Muscle of arm (tissue), 12 donors: ENCODE results near the gene RARB. TPM values are rescaled to one million over a fixed set of nuclear protein-coding genes. Genes with fewer than 3 reads are reported as not detected.

Source experiments
- DNase-seq: peaks from one replicate; pipeline ENCODE4 v3.0.0-alpha.2; 2013
- polyA plus RNA-seq, 12 donors: library from polyadenylated mRNA; unstranded; fragments of 120-200 nt; gene quantifications; one replicate each; pipeline ENCODE4 v1.2.1, GENCODE V29; 2013; ENCODE audit not compliant: insufficient read length in 12 of 12

Gene RARB
- polyA plus RNA-seq, 12 donors = 10.6 to 18.5 (median 15.6) TPM; not detected in 1

DNA sequence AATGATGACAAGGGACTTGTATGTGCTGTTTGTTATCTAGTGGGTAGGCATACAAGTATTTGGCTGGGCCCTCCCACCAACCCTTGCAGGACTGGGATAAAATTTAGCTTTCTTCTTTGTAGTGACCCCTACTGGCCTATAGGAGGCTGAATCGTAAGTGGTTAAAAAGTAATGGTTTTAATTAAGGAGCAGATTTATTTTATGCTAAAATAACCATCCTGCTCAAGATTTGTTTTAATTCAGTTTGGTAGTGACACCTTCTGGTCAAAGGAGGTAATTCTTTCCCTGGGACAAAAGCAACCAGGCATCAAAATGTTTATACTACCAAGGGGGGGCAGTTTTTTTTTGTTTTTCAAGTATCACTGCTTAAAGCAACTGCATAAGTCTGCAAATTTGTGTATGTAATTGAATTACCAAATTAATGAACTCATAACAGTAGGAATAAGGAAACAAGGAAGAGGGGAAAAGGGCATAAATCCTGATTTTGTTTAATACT, 166.0 kb downstream of the RARB start:
- DNase-seq = peak; percentile 71

DNA sequence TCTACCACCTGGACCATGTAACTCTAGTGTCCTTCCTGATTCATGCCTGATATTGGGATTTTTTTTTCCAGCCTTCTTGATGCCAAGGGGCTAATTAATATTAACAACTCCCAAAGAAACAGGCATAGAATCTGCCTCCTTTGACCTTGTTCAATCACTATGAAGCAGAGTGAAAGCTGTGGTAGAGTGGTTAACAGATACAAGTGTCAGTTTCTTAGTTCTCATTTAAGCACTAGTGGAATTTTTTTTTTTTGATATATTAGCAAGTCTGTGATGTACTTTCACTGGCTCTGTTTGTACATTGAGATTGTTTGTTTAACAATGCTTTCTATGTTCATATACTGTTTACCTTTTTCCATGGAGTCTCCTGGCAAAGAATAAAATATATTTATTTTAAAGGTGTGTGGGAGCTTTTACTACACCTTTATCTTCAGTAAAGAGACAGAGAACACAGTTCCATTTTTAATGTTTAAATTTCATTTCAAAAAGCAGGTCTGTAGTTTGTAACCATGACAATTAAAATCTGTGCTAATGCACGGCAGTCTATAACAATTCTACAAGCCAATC, 169.6 kb downstream of the RARB start:
- DNase-seq = no peak

DNA sequence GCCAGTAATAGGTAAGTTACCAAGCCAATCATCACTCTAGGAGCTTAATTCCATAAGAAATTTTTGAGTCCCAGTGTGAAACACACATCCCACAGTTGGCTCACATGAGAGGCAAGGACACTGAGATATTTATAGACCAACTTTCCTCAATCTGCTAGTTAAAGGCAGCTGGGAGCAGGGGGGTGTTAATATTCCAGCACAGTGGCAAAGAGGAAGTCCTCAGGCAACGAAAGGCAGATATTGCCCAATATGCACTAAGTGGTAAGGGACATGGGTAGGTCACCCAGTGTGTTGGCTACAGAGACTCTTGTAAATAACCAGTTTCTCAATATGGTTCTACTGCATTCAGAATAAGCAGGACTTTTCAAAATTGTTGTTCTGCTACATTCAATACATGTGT, 175.6 kb downstream of the RARB start:
- DNase-seq = no peak

DNA sequence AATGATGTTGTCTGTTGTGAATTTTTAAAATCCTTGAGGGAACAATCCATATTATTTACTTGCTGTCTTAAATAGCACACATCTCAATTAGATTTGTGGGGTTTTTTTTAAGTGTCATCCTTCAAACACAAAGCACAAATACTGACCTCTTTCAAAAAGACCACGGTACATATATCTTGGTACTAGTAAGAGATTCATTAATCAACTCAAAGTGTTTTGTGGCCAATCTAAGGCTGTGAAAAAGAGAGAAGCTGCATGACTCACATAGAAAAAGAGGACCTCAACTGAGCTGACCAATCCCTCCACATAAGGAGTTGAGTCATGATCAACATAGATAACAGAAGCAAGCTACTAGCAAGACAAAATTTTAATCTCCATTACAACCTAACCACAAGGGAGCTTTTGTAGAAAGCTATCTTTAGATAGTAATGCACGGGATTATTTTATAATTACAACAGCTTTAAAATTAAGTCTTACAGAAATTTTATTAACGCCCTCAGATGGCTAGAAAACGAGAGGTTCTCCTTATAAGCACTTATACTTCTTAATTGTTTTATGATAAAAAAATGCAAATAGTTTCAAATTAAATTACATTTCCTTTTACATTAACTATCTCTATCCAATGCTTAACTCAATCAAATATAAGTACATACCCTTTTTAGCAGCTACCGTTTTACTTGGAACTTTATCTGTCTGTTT, 176.2 kb downstream of the RARB start:
- no peak for DNase-seq

DNA sequence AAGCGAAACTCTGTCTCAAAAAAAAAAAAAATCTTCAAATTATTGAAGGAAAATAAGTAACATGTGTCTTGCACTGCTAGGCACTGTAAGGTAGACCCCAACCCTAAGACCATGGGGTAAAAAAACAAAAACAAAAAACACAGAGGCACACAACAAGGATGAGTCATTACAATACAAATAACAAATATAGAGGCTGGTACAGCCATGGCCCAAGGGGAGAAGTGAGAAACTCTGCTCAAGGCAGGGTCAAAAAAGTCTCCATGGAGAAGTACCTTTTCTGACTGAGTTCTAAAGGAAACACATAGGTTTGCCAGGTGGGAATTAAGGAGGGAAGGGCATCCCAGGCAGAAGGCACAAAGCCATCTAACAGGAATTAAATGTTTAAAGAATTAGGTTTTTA, 182.1 kb downstream of the RARB start:
- no peak for DNase-seq

GRCh38 chr3:25610779-25611178, 182.7 kb downstream of the RARB start:
- DNase-seq = no peak

GRCh38 chr3:25611193-25611592, 183.1 kb downstream of the RARB start:
- no peak for DNase-seq

DNA sequence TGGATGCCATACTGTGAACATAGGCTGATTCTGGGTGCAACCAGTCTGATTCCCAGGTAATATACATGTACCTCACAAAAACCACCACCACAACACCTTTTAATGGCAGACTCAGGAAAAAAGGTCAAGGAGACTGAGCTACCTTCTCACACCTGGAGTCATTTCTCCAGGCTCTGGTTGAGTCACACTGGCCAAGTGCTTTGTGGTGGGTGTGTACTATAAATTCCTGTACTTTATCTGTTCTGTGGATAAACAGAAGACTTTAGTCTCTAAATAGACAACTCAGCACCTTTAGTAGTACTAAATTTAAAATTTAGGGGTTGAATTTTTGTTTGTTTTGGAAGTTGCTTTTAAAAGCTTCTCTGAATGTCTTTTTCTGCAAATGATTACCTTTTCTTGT, 190.0 kb downstream of the RARB start:
- no peak for DNase-seq

- DNase-seq = no peak
These were observed 191.3 kb downstream of the RARB start for GRCh38 chr3:25619382-25619781.

GRCh38 chr3:25620493-25620892, 192.4 kb downstream of the RARB start:
- DNase-seq = no peak

GRCh38 chr3:25621087-25621486, 193.0 kb downstream of the RARB start:
- no peak for DNase-seq

GRCh38 chr3:25631989-25632388, 203.9 kb downstream of the RARB start:
- no peak for DNase-seq

GRCh38 chr3:25633919-25634318, 205.9 kb downstream of the RARB start:
- no peak for DNase-seq

- no peak for DNase-seq
These were observed 207.0 kb downstream of the RARB start for GRCh38 chr3:25635038-25635437.

Other genes starting within 250 kb of the RARB start
- 100 to 1,000 TPM in 10 of 12 donors, 10 to 100 TPM in 1, not detected in 1; 90.2 to 199 (median 152) TPM for gene TOP2B, start 236.6 kb downstream of the RARB start, polyA plus RNA-seq